ENCODE results near the gene SPDYE17.
"Not testable (repeated sequence)": the region's sequence is repeated elsewhere in the genome, so short reads cannot be mapped to it uniquely, and the experiment has no call there.

The SPDYE17 gene

DNA sequence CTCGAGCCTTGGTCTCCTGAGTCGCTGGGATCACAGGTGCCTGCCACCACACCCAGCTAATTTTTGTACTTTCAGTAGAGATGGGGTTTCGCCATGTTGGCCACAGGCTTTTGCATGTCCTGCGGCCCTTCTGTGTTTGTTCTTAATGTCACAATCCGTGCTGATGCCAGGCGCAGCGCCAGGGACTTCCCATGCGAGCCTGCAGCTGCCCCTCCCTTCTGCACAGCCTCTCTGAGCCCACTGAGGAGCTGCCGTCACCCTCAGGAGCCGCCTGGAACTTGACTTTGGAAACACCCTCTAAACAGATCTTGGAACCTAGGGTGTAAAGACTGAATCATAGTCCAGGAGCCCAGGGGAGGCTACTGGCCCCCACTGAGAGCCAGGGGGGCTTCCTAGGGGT lies 24.2 kb downstream of the SPDYE17 start:
- H3K9me3 ChIP-seq (ENCODE audit: control insufficient read depth in 1 of 2, low read length in 2 of 2); H3K4me1 ChIP-seq (ENCODE audit: control insufficient read depth in 1 of 2, insufficient read depth in 2 of 2, low read length in 2 of 2); H3K36me3 ChIP-seq (ENCODE audit: control insufficient read depth in 1 of 2, insufficient read depth in 2 of 2, low read length in 2 of 2); H3K27me3 ChIP-seq (ENCODE audit: low read depth, low read length); H3K27ac ChIP-seq (ENCODE audit: low read length); H3K4me3 ChIP-seq (ENCODE audit: low read depth in 1 of 2, low read length in 2 of 2): not testable (repeated sequence)

DNA sequence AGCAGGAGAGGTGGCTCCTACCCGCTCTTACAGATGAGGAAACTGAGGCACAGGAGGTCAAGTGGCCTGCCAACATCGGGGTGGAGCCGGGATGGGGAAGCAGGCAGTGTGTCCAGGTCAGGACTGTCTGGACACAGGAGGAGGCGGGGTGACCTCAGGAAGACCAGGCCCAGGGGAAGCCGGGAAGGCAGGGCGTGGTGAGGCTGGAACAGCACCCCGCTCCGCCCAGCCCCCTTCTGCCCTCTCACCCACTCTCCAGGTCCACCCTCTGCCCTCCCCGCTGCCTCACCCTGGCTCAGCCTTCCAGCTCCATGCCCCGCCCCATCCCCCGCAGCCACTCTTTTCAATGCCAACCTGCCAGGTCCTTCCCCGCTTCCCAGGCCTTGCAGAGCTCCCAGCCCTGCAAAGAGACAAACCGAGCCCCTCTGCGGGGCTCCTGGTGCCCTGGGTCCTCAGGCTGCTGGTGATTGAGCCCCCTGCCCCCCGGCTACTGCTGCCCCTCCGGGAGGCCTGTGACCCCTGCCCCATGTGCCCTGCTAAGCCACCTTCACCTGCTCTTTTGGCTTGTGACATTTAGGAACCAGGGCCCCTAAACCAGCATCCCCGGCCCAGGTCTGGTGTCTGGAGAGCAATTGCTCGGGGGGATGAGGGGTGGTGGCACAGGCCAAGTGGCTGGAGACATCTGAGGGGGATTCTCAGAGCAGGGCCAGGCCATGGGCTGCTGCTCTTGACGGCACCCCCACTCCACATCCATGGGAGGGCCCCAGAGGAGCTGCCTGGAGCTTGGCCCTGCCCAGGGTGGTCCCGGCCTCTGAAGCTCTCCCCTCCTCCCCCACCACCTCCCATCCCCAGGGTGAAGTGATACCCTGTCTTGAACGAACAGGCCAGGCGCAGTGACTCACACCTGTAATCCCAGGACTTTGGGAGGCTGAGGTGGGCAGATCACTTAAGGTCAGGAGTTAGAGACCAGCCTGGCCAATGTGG lies 25.7 kb downstream of the SPDYE17 start:
- H3K27me3 ChIP-seq (ENCODE audit: low read depth, low read length); H3K36me3 ChIP-seq (ENCODE audit: control insufficient read depth in 1 of 2, insufficient read depth in 2 of 2, low read length in 2 of 2); H3K4me3 ChIP-seq (ENCODE audit: low read depth in 1 of 2, low read length in 2 of 2); H3K9me3 ChIP-seq (ENCODE audit: control insufficient read depth in 1 of 2, low read length in 2 of 2); H3K4me1 ChIP-seq (ENCODE audit: control insufficient read depth in 1 of 2, insufficient read depth in 2 of 2, low read length in 2 of 2); H3K27ac ChIP-seq (ENCODE audit: low read length): not testable (repeated sequence)

DNA sequence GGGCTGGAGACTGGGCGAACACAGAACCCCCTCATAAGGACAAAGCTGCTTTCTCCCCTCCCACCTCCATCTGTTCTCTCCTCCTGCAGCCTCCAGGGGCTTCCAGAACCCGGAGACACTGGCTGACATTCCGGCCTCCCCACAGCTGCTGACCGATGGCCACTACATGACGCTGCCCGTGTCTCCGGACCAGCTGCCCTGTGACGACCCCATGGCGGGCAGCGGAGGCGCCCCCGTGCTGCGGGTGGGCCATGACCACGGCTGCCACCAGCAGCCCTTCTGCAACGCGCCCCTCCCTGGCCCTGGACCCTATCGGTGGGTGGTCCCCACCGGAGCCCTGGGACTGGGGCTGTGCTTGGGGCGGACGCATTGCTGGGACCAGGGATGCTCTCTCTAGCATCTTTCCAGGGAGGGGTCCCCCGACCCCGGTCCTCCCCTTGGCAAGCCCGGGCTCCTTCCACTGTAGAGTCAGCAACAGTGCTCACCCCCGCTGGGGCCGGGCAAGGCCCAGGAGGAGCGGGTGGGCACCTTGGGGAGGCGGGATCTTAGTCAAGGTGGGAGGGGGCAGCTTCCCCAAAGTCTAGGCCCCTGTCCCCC lies 26.6 kb downstream of the SPDYE17 start:
- not testable (repeated sequence) for H3K27me3 ChIP-seq (ENCODE audit: low read depth, low read length); H3K36me3 ChIP-seq (ENCODE audit: control insufficient read depth in 1 of 2, insufficient read depth in 2 of 2, low read length in 2 of 2); H3K27ac ChIP-seq (ENCODE audit: low read length); H3K4me1 ChIP-seq (ENCODE audit: control insufficient read depth in 1 of 2, insufficient read depth in 2 of 2, low read length in 2 of 2); H3K4me3 ChIP-seq (ENCODE audit: low read depth in 1 of 2, low read length in 2 of 2); H3K9me3 ChIP-seq (ENCODE audit: control insufficient read depth in 1 of 2, low read length in 2 of 2)

DNA sequence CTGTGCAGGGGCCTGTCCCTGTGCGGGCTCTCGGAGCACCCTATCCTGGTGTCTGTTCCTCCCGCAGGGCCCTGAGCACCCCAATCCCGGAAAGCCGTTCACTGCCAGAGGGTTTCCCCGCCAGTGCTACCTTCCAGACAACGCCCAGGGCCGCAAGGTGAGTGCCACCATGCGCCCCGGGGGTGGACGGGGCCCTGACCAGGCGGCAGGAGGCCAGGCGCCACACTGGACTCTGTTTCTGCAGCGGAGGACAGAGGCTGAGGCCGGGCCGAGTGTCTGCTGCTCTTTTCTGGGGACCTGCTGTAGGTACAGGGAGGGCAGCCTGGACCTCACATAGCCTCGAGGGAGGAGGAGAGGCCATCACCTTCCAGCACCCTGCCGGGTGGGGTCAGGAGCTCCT lies 28.0 kb downstream of the SPDYE17 start:
- H3K9me3 ChIP-seq (ENCODE audit: control insufficient read depth in 1 of 2, low read length in 2 of 2); H3K27me3 ChIP-seq (ENCODE audit: low read depth, low read length); H3K27ac ChIP-seq (ENCODE audit: low read length); H3K4me1 ChIP-seq (ENCODE audit: control insufficient read depth in 1 of 2, insufficient read depth in 2 of 2, low read length in 2 of 2); H3K4me3 ChIP-seq (ENCODE audit: low read depth in 1 of 2, low read length in 2 of 2); H3K36me3 ChIP-seq (ENCODE audit: control insufficient read depth in 1 of 2, insufficient read depth in 2 of 2, low read length in 2 of 2): not testable (repeated sequence)

DNA sequence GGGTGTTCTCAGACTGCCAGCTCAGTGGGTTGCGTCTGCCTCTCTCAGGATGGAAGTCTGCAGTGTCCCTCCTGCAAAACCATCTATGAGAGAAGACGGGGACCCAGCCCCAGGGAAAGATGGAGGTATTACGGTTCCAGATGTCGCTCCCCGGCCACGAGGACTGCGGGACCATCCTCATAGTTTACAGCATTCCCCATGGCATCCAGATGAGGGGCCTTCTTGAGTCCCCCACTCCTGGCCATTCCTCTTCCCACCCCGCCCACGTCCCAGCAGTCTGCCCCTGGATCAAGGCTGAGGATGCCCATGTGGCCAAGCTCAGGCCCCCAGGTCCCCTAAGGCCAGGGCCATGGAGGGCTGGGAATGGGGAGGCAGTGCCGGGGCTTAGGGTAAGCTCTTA lies 28.9 kb downstream of the SPDYE17 start:
- H3K4me3 ChIP-seq (ENCODE audit: low read depth in 1 of 2, low read length in 2 of 2); H3K36me3 ChIP-seq (ENCODE audit: control insufficient read depth in 1 of 2, insufficient read depth in 2 of 2, low read length in 2 of 2); H3K27ac ChIP-seq (ENCODE audit: low read length); H3K9me3 ChIP-seq (ENCODE audit: control insufficient read depth in 1 of 2, low read length in 2 of 2); H3K27me3 ChIP-seq (ENCODE audit: low read depth, low read length); H3K4me1 ChIP-seq (ENCODE audit: control insufficient read depth in 1 of 2, insufficient read depth in 2 of 2, low read length in 2 of 2): not testable (repeated sequence)

GRCh38 chr7:77002678-77003233 lies 29.4 kb downstream of the SPDYE17 start:
- H3K27ac ChIP-seq (ENCODE audit: low read length); H3K4me1 ChIP-seq (ENCODE audit: control insufficient read depth in 1 of 2, insufficient read depth in 2 of 2, low read length in 2 of 2); H3K9me3 ChIP-seq (ENCODE audit: control insufficient read depth in 1 of 2, low read length in 2 of 2); H3K27me3 ChIP-seq (ENCODE audit: low read depth, low read length); H3K4me3 ChIP-seq (ENCODE audit: low read depth in 1 of 2, low read length in 2 of 2); H3K36me3 ChIP-seq (ENCODE audit: control insufficient read depth in 1 of 2, insufficient read depth in 2 of 2, low read length in 2 of 2): not testable (repeated sequence)

DNA sequence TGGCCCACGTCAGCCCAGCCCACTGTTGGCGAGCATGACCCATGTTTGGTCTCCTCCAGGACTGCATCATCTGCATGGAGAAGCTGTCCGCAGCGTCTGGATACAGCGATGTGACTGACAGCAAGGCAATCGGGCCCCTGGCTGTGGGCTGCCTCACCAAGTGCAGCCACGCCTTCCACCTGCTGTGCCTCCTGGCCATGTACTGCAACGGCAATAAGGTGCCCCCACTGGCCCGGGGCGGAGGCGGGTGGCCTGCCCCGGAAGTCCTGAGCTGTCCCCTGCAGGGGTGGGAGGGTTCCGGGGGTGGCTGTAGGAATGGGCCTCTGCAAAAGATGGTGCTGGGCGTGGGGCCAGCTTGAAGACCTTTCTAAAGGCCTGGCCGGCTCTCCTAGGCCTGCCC lies 30.1 kb downstream of the SPDYE17 start:
- H3K4me3 ChIP-seq (ENCODE audit: low read depth in 1 of 2, low read length in 2 of 2); H3K27me3 ChIP-seq (ENCODE audit: low read depth, low read length); H3K36me3 ChIP-seq (ENCODE audit: control insufficient read depth in 1 of 2, insufficient read depth in 2 of 2, low read length in 2 of 2); H3K4me1 ChIP-seq (ENCODE audit: control insufficient read depth in 1 of 2, insufficient read depth in 2 of 2, low read length in 2 of 2); H3K9me3 ChIP-seq (ENCODE audit: control insufficient read depth in 1 of 2, low read length in 2 of 2); H3K27ac ChIP-seq (ENCODE audit: low read length): not testable (repeated sequence)

- not testable (repeated sequence) for H3K36me3 ChIP-seq (ENCODE audit: control insufficient read depth in 1 of 2, insufficient read depth in 2 of 2, low read length in 2 of 2); H3K4me3 ChIP-seq (ENCODE audit: low read depth in 1 of 2, low read length in 2 of 2); H3K4me1 ChIP-seq (ENCODE audit: control insufficient read depth in 1 of 2, insufficient read depth in 2 of 2, low read length in 2 of 2); H3K27me3 ChIP-seq (ENCODE audit: low read depth, low read length); H3K27ac ChIP-seq (ENCODE audit: low read length); H3K9me3 ChIP-seq (ENCODE audit: control insufficient read depth in 1 of 2, low read length in 2 of 2)
Observed at GRCh38 chr7:76999474-77000107, 32.6 kb downstream of the SPDYE17 start.

DNA sequence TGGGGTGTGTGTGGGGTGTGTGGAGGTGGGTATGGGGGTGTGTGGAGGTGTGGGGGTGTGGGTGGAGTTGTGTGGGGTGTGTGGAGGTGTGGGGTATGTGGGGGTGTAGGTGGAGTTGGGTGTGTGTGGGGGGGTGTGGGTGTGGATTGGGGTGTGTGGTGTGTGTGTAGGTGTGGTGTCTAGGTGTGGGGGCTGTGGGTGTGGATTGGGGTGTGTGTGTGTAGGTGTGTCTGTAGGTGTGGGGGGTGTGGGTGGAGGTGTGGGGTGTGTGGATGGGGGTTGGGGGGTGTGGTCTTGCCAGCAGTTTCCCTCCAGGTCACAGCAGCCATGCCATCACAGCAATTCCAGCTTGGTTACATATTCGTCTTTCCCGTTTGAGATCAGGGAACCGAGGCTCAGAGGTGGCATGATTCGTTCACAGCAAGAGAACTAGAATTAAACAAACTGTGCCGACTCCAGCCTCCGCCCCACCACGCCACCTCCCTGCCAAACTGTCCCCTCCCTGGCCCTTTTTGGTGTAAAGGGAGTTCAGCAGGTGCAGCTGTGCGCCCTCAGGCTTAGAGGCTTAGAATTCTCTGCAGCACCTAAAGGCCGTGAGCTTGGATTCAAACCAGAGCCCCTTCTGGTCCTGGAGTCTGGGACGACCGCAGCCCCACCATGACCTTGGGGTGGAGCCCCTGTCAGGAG lies 33.3 kb downstream of the SPDYE17 start:
- H3K27ac ChIP-seq (ENCODE audit: low read length); H3K4me3 ChIP-seq (ENCODE audit: low read depth in 1 of 2, low read length in 2 of 2); H3K4me1 ChIP-seq (ENCODE audit: control insufficient read depth in 1 of 2, insufficient read depth in 2 of 2, low read length in 2 of 2); H3K9me3 ChIP-seq (ENCODE audit: control insufficient read depth in 1 of 2, low read length in 2 of 2); H3K36me3 ChIP-seq (ENCODE audit: control insufficient read depth in 1 of 2, insufficient read depth in 2 of 2, low read length in 2 of 2); H3K27me3 ChIP-seq (ENCODE audit: low read depth, low read length): not testable (repeated sequence)

- no peak overlapping the region for H3K27ac ChIP-seq (ENCODE audit: low read length)
- no peaks in the 10 kb centered on the region for H3K9me3 ChIP-seq (ENCODE audit: control insufficient read depth in 1 of 2, low read length in 2 of 2)
- H3K4me3 ChIP-seq (ENCODE audit: low read depth in 1 of 2, low read length in 2 of 2): no peak overlapping the region
- no peaks in the 10 kb centered on the region for H3K27me3 ChIP-seq (ENCODE audit: low read depth, low read length)
- H3K36me3 ChIP-seq (ENCODE audit: control insufficient read depth in 1 of 2, insufficient read depth in 2 of 2, low read length in 2 of 2): peaks cover 0 to 6% of the 10 kb centered on the region in 2 donors
- H3K4me1 ChIP-seq (ENCODE audit: control insufficient read depth in 1 of 2, insufficient read depth in 2 of 2, low read length in 2 of 2): no peaks in the 10 kb centered on the region
Observed at GRCh38 chr7:76998285-76998589, 33.9 kb downstream of the SPDYE17 start.

Measured in muscle layer of duodenum (tissue), 2 donors.